Loucy (cell line): ENCODE results near the gene CREB3L2.

Experiments
- H2AFZ ChIP-seq: fragments of 200-600 bp; sonication (generic); 2 replicates; pipeline ENCODE4 v1.6.0; 2016; ENCODE audit warnings: antibody characterized with exemption, mild to moderate bottlenecking, low read length, moderate library complexity
- H3F3A ChIP-seq: fragments of 200-600 bp; 2 replicates; pipeline ENCODE4 v1.6.0; 2016; ENCODE audit warnings: antibody characterized with exemption, low read depth, mild to moderate bottlenecking
- H3K27me3 ChIP-seq: fragments of 200-600 bp; sonication (generic); 2 replicates; pipeline ENCODE4 v1.6.1; 2014; ENCODE audit warnings: low read length, mild to moderate bottlenecking; ENCODE audit not compliant: insufficient read depth, poor library complexity, severe bottlenecking
- H3K36me3 ChIP-seq: fragments of 200-600 bp; sonication (generic); 2 replicates; pipeline ENCODE4 v1.6.1; 2016; ENCODE audit warnings: low read length; ENCODE audit not compliant: insufficient read depth
- H3K4me1 ChIP-seq: fragments of 200-600 bp; sonication (generic); 2 replicates; pipeline ENCODE4 v1.5.1; 2014; ENCODE audit warnings: low read length, mild to moderate bottlenecking; ENCODE audit not compliant: insufficient read depth, poor library complexity, severe bottlenecking
- H3K4me2 ChIP-seq: fragments of 200-600 bp; sonication (generic); 2 replicates; pipeline ENCODE4 v1.6.0; 2014; ENCODE audit warnings: antibody characterized with exemption, low read length, low read depth, mild to moderate bottlenecking; ENCODE audit not compliant: poor library complexity, severe bottlenecking
- H3K4me3 ChIP-seq: fragments of 200-600 bp; sonication (generic); 2 replicates; pipeline ENCODE4 v1.5.1; 2014; ENCODE audit warnings: low read length, mild to moderate bottlenecking, mixed read lengths; ENCODE audit not compliant: poor library complexity, severe bottlenecking
- H3K79me2 ChIP-seq: fragments of 200-600 bp; sonication (generic); 2 replicates; pipeline ENCODE4 v1.6.1; 2014; ENCODE audit warnings: low read length; ENCODE audit not compliant: insufficient read depth
- H3K9ac ChIP-seq: fragments of 200-600 bp; sonication (generic); 2 replicates; pipeline ENCODE4 v1.6.0; 2014; ENCODE audit warnings: mild to moderate bottlenecking, low read depth, low read length, moderate library complexity; ENCODE audit not compliant: poor library complexity, severe bottlenecking
- H3K9me2 ChIP-seq: fragments of 200-600 bp; sonication (generic); replicated peaks from 2 replicates; pipeline ENCODE4 v1.6.1; 2016; ENCODE audit warnings: low read depth, low read length, mixed read lengths
- H3K9me3 ChIP-seq: fragments of 200-600 bp; sonication (generic); 2 replicates; pipeline ENCODE4 v1.6.1; 2014; ENCODE audit warnings: mild to moderate bottlenecking, antibody characterized with exemption, low read length, low read depth; ENCODE audit not compliant: insufficient read depth
- H4K20me1 ChIP-seq: fragments of 200-600 bp; sonication (generic); 2 replicates; pipeline ENCODE4 v1.6.0; 2014; ENCODE audit warnings: antibody characterized with exemption, low read length, mild to moderate bottlenecking; ENCODE audit not compliant: insufficient read depth, poor library complexity, severe bottlenecking
- CTCF ChIP-seq: fragments of 200-600 bp; sonication (generic); conservative IDR thresholded peaks from 2 replicates; pipeline ENCODE4 v1.5.1; 2014; ENCODE audit warnings: mild to moderate bottlenecking, antibody characterized with exemption, low read length
- EZH2phosphoT487 ChIP-seq: fragments of 200-600 bp; IDR thresholded peaks from 2 replicates; pipeline ENCODE4 v1.6.1; 2018; ENCODE audit warnings: antibody characterized with exemption, mild to moderate bottlenecking, moderate library complexity, borderline replicate concordance

The CREB3L2 gene

GRCh38 chr7:137920637-137921399 lies 81.1 kb downstream of the CREB3L2 start:
- Histone ChIP-seq H3K4me1 (peaks cover 17% of the 10 kb centered on the region), H3K79me2 (peaks cover 66% of the 10 kb centered on the region), H3F3A (no peaks in the 10 kb centered on the region), H3K4me3 (peak overlapping the region; percentile 39), H3K9me3 (no peaks in the 10 kb centered on the region), H2AFZ (no peak overlapping the region), H3K9me2 (no peaks in the 10 kb centered on the region), H3K36me3 (peaks cover 56% of the 10 kb centered on the region; the same call in 1 of the 2 replicates), H4K20me1 (peaks cover 26% of the 10 kb centered on the region), H3K27me3 (no peaks in the 10 kb centered on the region), H3K4me2 (peak overlapping the region; percentile 73), H3K9ac (no peak overlapping the region)
- TF ChIP-seq EZH2phosphoT487: no peak
- no peak for TF ChIP-seq CTCF

GRCh38 chr7:137919987-137920386 lies 81.9 kb downstream of the CREB3L2 start:
- no peaks in the 10 kb centered on the region for H3K9me2 ChIP-seq
- H3K4me2 ChIP-seq: no peak overlapping the region
- peaks cover 58% of the 10 kb centered on the region; the same call in 1 of the 2 replicates for H3K36me3 ChIP-seq
- H3K79me2 ChIP-seq: peaks cover 66% of the 10 kb centered on the region
- no peaks in the 10 kb centered on the region for H3K27me3 ChIP-seq
- no peak overlapping the region for H2AFZ ChIP-seq
- no peak overlapping the region for H3K4me3 ChIP-seq
- no peaks in the 10 kb centered on the region for H3F3A ChIP-seq
- peaks cover 17% of the 10 kb centered on the region for H3K4me1 ChIP-seq
- TF ChIP-seq CTCF: no peak
- no peak for TF ChIP-seq EZH2phosphoT487
- no peak overlapping the region for H3K9ac ChIP-seq
- H4K20me1 ChIP-seq: peaks cover 26% of the 10 kb centered on the region
- H3K9me3 ChIP-seq: no peaks in the 10 kb centered on the region

GRCh38 chr7:137916980-137917645 lies 84.8 kb downstream of the CREB3L2 start:
- Histone ChIP-seq H3K4me2 (no peak overlapping the region), H3K9ac (no peak overlapping the region), H2AFZ (no peak overlapping the region), H4K20me1 (peaks cover 22% of the 10 kb centered on the region), H3K9me2 (no peaks in the 10 kb centered on the region), H3F3A (no peaks in the 10 kb centered on the region), H3K27me3 (no peaks in the 10 kb centered on the region), H3K79me2 (peaks cover 50% of the 10 kb centered on the region), H3K9me3 (no peaks in the 10 kb centered on the region), H3K36me3 (peaks cover 67% of the 10 kb centered on the region; the same call in 1 of the 2 replicates), H3K4me3 (no peak overlapping the region), H3K4me1 (peaks cover 17% of the 10 kb centered on the region)
- no peak for TF ChIP-seq EZH2phosphoT487
- no peak for TF ChIP-seq CTCF
